MV-4-11 (cell line): ENCODE measurements around the gene NFATC2.
"Not testable (repeated sequence)": the region's sequence is repeated elsewhere in the genome, so short reads cannot be mapped to it uniquely, and the experiment has no call there.

ENCODE experiments used
- DNase-seq: peaks from one replicate; lab custom pipeline; 2025; lab: John Stamatoyannopoulos, UW

NFATC2 gene

DNA sequence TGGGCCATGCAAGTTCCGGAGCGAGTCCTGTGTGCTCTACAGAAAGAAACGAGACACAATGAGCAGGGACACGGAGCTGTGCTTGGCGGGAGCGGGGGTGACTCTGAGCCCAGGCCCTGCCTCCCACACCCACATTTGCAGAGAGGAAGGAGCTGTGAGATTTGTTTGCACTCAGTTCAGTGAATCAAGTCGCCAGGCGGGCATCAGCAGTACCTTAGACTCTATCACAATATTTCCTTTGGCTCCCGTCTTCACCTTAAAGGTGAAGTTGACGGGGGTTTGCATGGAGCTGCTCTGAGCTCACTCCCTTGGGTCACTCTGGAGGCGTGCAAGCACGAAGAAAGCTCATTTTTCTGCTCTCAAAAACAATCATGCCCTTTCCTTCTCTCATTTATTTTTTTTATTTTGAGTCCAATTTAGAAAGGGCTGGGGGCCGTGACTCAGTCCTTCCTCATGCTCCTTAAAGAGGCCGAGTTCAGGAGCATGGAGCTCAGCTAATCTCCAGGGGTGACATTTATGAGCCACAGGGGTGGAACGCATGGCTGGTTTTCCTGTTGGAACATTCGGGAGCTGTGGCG is 188.2 kb downstream of the NFATC2 start:
- DNase-seq: no peak

DNA sequence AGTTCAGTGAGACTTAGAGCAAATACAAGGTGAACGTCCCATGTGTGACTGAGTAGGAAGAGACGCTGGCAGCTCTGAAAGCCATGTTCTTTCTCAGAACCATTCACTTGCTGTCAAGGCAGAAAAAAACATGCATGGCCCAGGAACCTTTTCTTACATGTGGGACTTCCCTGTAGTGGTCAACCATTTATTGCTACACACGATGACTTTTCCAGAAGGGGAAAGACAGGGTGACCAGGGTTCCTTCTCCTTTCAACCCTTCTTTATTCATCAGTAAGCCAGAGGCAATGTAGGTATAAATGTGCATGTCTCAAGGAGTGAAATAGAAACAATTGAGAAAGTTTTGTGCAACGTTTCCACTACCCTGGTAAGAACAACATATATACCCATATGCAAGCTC is 189.0 kb downstream of the NFATC2 start:
- DNase-seq: peak; percentile 53

DNA sequence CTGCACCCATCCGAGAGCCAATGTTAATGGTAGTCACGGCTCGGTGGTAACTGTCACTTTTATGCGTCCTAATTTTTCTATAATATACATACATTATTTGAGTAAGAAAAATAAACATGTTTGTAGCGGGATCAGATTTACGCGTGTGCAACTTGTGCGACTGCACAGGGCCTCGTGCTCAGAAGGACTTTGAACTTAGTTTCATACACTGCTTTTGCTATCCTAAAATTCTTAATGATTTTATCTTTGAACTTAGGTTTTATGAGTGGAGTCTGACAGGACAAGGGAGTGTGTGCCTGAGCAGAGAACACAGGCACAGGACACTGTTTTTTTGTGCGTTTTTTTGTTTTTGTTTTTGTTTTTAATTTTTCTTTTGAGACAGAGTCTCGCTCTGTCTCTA is 189.7 kb downstream of the NFATC2 start:
- no peak for DNase-seq

DNA sequence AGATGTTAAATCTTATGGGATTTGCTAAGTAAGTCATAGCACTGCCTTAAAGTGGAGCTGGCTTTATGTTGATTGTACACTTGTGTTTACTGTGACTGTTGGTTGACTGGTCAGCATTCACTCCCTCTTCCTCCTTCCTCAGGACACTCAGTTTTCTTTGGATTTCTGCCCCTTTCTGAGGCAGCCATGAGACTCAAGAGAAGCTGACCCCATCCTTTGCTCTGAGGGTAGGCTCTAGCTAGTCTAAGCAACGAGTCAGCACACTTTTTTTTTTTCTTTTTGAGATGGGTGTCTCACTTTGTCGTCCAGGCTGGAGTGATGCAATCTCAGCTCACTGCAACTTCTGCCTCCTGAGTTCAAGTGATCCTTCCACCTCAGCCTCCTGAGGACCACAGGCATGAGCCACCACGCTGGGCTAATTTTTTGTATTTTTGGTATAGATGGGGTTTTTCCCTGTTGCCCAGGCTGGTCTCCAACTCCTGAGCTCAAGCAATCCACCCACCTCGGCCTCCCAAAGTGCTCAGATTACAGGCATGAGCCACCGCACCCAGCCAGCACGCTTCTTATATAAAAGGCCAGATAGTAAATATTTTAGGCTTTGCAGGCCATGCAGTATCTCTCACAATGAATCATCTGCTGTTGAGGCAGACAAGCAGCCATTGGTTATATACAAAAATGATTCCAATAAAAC is 191.4 kb downstream of the NFATC2 start:
- no peak for DNase-seq

DNA sequence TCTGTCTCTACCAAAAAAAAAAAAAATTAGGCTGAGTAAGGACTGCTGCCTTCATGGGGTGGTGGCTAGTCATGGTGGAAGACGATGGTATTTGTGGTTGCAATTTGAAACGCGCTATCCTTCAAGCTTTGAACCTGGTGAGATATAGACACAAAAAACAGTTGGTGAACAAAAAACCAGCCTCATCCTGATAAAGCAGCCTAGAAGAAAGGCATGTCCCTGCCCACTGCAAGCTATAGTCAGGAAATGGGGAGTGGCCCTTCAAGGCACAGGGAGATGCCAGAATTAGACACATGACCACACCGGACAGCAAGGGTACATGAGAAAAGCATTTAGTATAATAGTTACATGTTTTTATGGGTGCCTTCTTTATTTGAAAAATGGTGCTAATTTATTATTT is 193.6 kb downstream of the NFATC2 start:
- DNase-seq: no peak

DNA sequence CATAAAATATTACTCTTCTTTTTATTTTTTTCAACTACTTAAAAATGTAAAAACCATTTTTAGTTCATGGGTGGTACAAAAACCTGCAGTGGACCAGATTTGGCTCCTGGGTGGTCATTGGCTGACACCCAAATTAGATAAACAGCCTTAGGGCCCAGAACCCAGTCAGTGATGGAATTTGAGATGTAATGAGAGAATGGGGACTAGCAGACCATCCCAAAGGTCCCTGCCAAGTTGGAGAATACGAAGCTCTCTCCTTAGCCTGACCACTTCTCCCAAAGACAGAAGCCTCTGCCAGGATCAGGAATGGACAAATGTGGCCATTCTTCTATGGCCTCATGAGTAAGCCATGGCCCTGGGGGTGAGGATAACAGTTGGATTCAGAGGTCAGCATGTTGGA is 194.7 kb downstream of the NFATC2 start:
- DNase-seq: no peak

DNA sequence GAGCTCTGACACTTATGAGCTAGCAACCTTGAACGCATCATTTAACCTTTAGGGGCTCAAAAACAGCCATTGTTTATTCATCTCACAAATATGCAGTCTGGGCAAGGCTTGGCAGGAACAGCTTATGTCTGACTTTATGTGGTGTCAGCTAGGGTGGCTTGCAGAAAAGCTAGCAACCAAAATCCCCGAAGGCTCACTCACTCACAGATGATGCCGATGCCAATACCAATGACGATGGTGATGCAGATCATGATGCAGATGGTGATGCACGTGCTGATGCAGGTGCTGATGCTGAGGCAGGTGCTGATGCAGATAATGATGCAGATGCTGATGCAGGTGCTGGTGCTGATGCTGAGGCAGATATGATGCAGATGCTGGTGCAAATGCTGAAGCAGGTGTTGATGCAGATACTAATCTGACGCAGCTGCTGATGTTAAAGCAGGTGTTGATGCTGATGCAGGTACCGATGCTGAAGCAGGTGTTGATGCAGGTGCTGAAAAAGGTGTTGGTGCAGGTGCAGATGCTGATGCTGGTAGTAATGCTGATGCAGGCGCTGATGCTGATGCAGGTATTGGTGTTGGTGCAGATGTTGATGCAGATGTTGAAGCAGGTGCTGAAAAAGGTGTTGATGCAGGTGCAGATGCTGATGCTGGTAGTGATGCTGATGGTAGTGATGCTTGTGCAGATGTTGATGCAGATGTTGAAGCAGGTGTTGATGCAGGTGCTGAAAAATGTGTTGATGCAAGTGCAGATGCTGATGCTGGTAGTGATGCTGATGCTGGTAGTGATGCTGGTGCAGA is 195.6 kb downstream of the NFATC2 start:
- DNase-seq: no peak

DNA sequence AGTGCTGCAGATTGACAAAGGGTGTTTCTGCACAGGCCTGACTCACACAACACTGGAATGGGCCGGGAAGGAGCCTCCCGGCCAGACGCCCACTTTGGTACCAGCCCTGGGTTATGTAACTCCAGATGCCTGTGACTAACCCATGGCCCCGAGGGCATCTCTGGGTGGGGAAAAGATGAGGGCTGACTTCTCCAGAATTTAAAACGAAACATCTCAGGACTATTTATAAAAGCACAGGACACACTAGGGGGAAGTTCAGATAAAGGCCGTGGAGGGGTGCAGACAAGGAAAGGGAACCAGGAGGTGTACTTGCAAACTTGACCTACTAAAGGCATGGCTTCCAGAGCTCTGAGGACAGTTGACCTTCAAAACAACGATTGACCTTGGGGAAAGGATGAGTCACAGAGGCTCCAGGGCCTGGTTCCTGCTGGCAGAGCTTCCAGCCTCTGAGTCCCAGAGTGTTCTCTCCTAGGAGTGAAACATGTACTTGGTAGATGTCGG is 196.9 kb downstream of the NFATC2 start:
- peak; percentile 89 for DNase-seq

DNA sequence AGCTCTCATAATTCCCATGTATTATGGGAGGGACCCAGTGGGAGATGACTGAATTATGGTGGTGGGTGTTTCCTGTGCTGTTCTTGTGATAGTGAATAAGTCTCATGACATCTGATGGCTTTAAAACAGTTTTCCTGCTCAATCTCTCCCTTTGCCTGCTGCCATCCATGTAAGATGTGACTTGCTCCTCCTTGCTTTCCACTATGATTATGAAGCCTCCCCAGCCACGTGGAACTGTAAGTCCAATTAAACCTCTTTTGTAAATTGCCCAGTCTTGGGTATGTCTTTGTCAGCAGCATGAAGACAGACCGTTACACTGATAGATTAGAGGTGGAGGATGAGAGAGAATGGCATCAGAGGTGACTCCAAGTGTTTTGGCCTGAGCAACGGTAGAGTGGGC is 198.7 kb downstream of the NFATC2 start:
- not testable (repeated sequence) for DNase-seq

DNA sequence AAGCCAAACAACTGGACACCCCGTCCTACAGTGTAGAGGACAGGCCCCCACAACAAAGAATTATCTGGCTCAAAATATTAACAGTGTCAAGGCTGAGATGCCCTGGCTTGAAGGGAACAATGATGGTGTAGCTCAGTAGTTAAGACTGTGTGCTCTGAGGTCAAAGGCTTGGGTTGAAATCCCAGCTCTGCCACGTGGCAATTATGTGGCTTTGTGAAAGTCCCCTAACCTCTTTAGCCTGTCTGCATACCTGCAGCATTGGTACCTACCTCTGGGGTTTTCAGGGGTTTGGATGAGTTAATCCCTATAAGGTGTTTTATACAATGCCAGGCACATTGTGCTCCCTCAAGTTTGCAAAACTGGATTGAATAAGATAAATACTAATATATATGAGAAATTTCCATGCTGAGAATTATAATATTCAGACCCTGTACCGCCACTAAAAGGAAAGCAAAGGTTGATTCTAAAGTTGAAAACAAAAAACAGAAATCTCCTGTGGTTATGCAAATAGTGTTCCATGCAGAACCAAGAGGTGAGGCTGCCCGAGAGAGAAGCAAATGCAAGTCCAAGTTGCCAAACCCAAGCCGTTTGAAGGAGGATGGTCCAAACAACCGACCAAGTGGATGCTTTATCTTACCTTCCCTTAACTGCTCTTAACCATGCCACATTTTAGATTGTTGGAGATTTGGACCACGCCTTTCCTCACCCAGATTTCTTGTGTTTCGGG is 199.8 kb downstream of the NFATC2 start:
- DNase-seq: no peak

DNA sequence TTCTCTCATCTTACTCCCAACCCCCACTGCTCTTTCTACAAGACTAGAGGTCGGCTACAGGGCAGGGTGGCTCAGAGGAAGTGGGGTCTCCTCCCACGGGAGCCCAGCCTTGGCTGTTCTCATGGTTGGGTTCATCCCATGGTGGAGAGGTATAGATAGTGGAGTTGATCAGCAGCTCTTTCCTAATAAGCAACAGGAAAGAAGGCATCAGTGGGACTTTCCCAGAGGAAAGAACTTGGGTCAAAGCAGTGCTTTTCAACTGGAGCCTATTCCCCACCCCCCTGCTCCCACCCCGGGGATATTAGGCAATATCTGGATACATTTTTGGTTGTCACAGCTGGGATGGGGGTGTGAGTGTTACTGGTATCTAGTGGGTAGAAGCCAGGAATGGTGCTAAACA is 200.9 kb downstream of the NFATC2 start:
- no peak for DNase-seq

DNA sequence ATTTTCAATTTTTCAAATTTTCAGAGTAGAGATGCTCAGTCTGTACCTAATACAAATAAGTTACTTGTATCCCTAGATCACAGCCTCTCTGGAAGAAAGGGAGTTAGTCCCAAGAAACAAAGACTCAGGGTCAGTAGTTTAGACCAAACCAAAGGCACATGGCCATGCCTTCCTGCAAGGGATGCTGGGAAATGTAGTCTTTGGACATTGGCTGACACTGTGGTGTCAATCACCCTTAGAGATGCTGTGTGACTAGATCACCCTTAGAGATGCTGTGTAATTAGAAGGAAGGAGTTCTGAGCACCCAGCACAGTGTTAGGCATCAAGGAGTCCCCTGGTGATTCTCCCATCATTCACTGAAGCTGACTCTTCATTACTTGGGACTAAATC is 202.1 kb downstream of the NFATC2 start:
- no peak for DNase-seq

DNA sequence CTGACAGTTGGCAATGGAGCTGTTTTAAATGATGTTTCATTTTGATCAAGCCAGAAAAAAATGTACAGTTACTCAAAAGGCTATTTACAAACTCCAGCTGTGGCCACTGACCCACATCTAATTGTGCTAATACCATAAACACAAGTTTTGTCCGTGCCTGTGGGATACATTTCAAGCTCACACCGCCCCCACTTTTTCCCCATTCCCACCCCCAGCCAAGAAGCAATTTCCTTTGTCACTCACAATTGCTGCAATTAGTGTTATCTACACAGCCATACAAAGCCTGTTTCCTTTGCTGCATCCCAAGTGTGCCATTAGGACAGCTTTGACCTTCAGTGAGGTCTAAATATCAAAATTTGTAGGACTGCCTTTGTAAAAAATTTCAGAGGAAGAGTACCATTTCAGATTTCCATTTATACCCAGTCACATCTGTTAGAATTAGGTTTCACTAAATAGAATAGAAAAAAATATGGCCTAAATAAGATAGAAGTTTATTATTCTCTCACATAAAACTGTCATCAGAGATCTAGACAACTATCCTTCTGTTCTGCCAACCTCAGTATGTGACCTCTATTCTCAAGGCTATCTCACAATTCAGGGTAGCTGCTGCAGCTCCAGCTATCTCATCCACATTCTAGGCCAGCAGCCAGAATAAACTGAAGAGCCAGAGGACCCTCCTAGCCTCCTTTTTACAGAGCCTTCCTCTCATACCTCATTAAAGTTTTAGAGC is 202.6 kb downstream of the NFATC2 start:
- no peak for DNase-seq

DNA sequence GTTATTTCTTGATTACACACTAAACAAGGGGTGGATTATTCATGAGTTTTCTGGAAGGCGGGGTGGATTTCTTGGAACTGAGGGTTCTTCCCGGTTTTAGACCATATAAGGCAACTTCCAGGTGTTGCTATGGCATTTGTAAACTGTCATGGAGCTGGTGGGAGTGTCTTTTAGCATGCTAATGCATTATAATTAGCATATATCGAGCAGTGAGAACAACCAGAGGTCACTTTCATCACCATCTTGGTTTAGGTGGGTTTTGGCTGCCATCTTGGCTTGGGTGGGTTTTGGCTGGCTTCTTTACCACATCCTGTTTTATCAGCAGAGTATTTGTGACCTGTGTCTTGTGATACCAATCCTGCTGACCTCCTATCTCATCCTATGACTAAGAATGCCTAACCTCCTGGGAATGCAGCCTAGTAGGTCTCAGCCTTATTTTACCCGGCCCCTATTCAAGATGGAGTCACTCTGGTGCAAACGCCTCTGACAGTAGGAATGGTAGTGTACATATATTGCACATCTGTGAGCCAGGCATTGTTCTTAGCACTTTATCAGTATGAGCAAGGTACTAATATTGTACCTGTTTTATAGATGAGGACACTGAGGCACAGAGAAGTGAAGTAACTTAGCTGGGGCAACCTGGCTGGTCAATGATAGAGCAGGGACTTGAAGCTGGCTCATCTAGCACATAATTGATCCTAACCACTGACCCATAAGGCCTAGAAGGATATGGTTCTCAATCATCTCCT is 203.7 kb downstream of the NFATC2 start:
- DNase-seq: no peak

DNA sequence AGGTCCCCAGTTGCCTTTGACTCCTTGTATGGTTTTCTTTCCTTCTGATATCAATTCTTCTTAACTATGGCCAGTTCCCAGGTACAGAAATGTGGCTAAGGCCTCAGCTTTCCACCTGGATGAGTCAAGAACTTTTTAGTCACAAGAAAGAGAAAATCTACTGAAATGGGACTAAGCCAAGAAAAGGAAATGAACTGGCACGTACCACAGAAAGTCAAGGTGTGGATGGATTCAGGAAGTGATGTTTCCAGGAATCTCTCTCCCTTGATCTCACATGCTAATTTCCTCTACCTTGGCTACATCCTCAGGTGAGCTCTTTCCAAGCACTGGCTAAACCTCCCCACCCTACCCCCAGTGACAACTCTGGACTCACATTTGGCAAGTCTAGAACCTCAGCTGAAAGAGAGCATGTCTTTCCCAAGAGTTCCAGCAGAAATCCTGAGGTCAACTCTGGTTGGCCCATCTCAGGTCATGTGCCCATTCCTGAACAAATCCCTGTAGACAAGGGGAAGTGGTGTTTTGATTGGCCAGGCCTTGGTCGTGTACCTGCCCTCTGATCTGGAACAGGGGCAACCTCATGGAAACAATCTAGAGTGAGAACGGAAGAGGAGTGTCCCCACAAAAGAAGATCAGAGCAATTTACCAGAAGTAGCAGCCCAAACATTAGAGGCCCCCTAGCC is 205.3 kb downstream of the NFATC2 start:
- DNase-seq: no peak
